OCI-LY1 (cell line): ENCODE results near the gene MICB.

Experiments
- H2AFZ ChIP-seq: fragments of 200-600 bp; sonication (generic), shearing (Covaris generic); 2 replicates; pipeline ENCODE4 v1.6.0; 2014; ENCODE audit warnings: antibody characterized with exemption, mild to moderate bottlenecking, low read length
- H3F3A ChIP-seq: fragments of 200-600 bp; sonication (generic), shearing (Covaris generic); 2 replicates; pipeline ENCODE4 v1.6.0; 2014; ENCODE audit warnings: mild to moderate bottlenecking, antibody characterized with exemption, low read length, moderate library complexity; ENCODE audit not compliant: insufficient read depth
- H3K27ac ChIP-seq: fragments of 200-600 bp; sonication (generic); 2 replicates; pipeline ENCODE4 v1.5.1; 2014; ENCODE audit warnings: low read length, mixed run types, mild to moderate bottlenecking, low read depth; ENCODE audit not compliant: poor library complexity, severe bottlenecking
- H3K27me3 ChIP-seq: fragments of 200-600 bp; sonication (generic); 2 replicates; pipeline ENCODE4 v1.6.0; 2014; ENCODE audit warnings: antibody characterized with exemption, mild to moderate bottlenecking, low read length, moderate library complexity; ENCODE audit not compliant: insufficient read depth
- H3K36me3 ChIP-seq: fragments of 200-600 bp; sonication (generic); 2 replicates; pipeline ENCODE4 v1.6.1; 2014; ENCODE audit warnings: mild to moderate bottlenecking, antibody characterized with exemption, low read length, moderate library complexity, mixed read lengths; ENCODE audit not compliant: insufficient read depth
- H3K4me1 ChIP-seq: fragments of 200-600 bp; sonication (generic); 2 replicates; pipeline ENCODE4 v1.5.1; 2014; ENCODE audit warnings: mild to moderate bottlenecking, low read length, moderate library complexity; ENCODE audit not compliant: insufficient read depth, severe bottlenecking
- H3K4me2 ChIP-seq: fragments of 200-600 bp; sonication (generic), shearing (Covaris generic); 2 replicates; pipeline ENCODE4 v1.6.1; 2014; ENCODE audit warnings: low read length
- H3K4me3 ChIP-seq: fragments of 200-600 bp; sonication (generic); 2 replicates; pipeline ENCODE4 v1.5.1; 2014; ENCODE audit warnings: low read length, low read depth, mild to moderate bottlenecking, mixed read lengths; ENCODE audit not compliant: poor library complexity, severe bottlenecking
- H3K79me2 ChIP-seq: fragments of 200-600 bp; shearing (Covaris generic); 2 replicates; pipeline ENCODE4 v1.6.1; 2016; ENCODE audit warnings: mixed run types, low read length, mixed read lengths; ENCODE audit not compliant: insufficient read depth
- H3K9ac ChIP-seq: fragments of 200-600 bp; sonication (generic), shearing (Covaris generic); 2 replicates; pipeline ENCODE4 v1.6.1; 2014; ENCODE audit warnings: mild to moderate bottlenecking, low read length, mixed read lengths
- H3K9me2 ChIP-seq: fragments of 200-600 bp; sonication (generic), shearing (Covaris generic); 2 replicates; pipeline ENCODE4 v1.6.1; 2014; ENCODE audit warnings: low read depth, mild to moderate bottlenecking, low read length, mixed read lengths
- H3K9me3 ChIP-seq: fragments of 200-600 bp; shearing (Covaris generic); 2 replicates; pipeline ENCODE4 v1.6.1; 2014; ENCODE audit warnings: low read length, mixed read lengths
- H4K20me1 ChIP-seq: fragments of 200-600 bp; sonication (generic), shearing (Covaris generic); 2 replicates; pipeline ENCODE4 v1.6.0; 2016; ENCODE audit warnings: mild to moderate bottlenecking, low read length; ENCODE audit not compliant: insufficient read depth
- CTCF ChIP-seq: fragments of 200-600 bp; sonication (generic), shearing (Covaris generic); IDR thresholded peaks from 2 replicates; pipeline ENCODE4 v1.5.1; 2017; ENCODE audit warnings: mild to moderate bottlenecking, antibody characterized with exemption, low read length, moderate library complexity, mixed read lengths
- EZH2 ChIP-seq: fragments of 200-600 bp; sonication (generic), shearing (Covaris generic); IDR thresholded peaks from 2 replicates; pipeline ENCODE4 v1.8.0; 2017; ENCODE audit warnings: borderline replicate concordance, mixed run types, mild to moderate bottlenecking, antibody characterized with exemption, low read length, moderate library complexity, mixed read lengths

The MICB gene

GRCh38 chr6:31530659-31531058, 32.7 kb downstream of the MICB start:
- TF ChIP-seq EZH2 (no peak), CTCF (no peak)
- Histone ChIP-seq H3K4me1 (peaks cover 4% of the 10 kb centered on the region), H3K36me3 (peaks cover 64% of the 10 kb centered on the region), H3F3A (peaks cover 14% of the 10 kb centered on the region; the same call in 1 of the 2 replicates), H3K4me2 (no peak overlapping the region), H3K27ac (no peak overlapping the region), H3K79me2 (no peaks in the 10 kb centered on the region), H3K9ac (no peak overlapping the region), H3K9me2 (no peaks in the 10 kb centered on the region), H4K20me1 (no peaks in the 10 kb centered on the region), H3K27me3 (no peaks in the 10 kb centered on the region), H2AFZ (no peak overlapping the region), H3K9me3 (no peaks in the 10 kb centered on the region), H3K4me3 (no peak overlapping the region)

- no peak overlapping the region for H3K4me2 ChIP-seq
- no peaks in the 10 kb centered on the region for H3K27me3 ChIP-seq
- no peaks in the 10 kb centered on the region for H3K79me2 ChIP-seq
- H3K9me3 ChIP-seq, result no peaks in the 10 kb centered on the region
- peaks cover 4% of the 10 kb centered on the region for H3K4me1 ChIP-seq
- no peak overlapping the region for H3K27ac ChIP-seq
- H2AFZ ChIP-seq, result no peak overlapping the region
- no peaks in the 10 kb centered on the region for H4K20me1 ChIP-seq
- peaks cover 14% of the 10 kb centered on the region; the same call in 1 of the 2 replicates for H3F3A ChIP-seq
- no peaks in the 10 kb centered on the region for H3K9me2 ChIP-seq
- TF ChIP-seq CTCF (no peak), EZH2 (no peak)
- H3K36me3 ChIP-seq, result peaks cover 69% of the 10 kb centered on the region
- no peak overlapping the region for H3K4me3 ChIP-seq
- H3K9ac ChIP-seq, result no peak overlapping the region
Observed at GRCh38 chr6:31531162-31531561, 33.2 kb downstream of the MICB start.

- Histone ChIP-seq H3K4me1 (peaks cover 4% of the 10 kb centered on the region), H2AFZ (no peak overlapping the region), H3K4me3 (no peak overlapping the region), H3K9me3 (no peaks in the 10 kb centered on the region), H3K27me3 (no peaks in the 10 kb centered on the region), H4K20me1 (no peaks in the 10 kb centered on the region), H3K27ac (peak overlapping the region; percentile 22), H3K9me2 (no peaks in the 10 kb centered on the region), H3K36me3 (peaks cover 76% of the 10 kb centered on the region), H3K4me2 (no peak overlapping the region), H3K9ac (no peak overlapping the region), H3F3A (peaks cover 14% of the 10 kb centered on the region; the same call in 1 of the 2 replicates), H3K79me2 (no peaks in the 10 kb centered on the region)
- no peak for TF ChIP-seq EZH2
- no peak for TF ChIP-seq CTCF
Observed at GRCh38 chr6:31531771-31532643, 34.1 kb downstream of the MICB start.
